HG03354 (cell line): ENCODE results near the gene POP5.
"Not testable (repeated sequence)": the region's sequence is repeated elsewhere in the genome, so short reads cannot be mapped to it uniquely, and the experiment has no call there.

Source experiments
- ATAC-seq: cut with Tn5 transposase; IDR thresholded peaks from one replicate; pipeline ENCODE4 v1.9.1; 2021; ENCODE audit warnings: mild to moderate bottlenecking; ENCODE audit not compliant: unreplicated experiment, poor library complexity, severe bottlenecking

Gene POP5

DNA sequence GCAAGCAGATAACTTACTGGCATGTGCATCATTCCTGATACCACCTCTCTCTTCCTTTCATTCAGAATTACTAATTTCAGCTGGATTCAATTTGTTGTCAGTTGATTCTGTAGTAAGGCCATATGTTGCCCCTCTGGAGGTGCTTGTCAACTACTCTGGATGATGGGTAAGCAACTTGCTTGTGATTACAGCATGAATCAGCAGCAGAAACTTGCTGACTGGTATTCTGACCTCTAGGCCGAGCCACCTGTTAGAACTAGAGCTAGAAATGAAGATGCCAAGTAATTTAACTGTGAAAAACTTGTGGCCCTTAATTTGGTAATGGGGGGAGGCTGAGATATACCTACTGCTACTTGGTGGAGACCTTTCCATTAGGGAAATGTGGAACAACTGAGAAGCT lies 41.9 kb downstream of the POP5 start:
- ATAC-seq = no peak

DNA sequence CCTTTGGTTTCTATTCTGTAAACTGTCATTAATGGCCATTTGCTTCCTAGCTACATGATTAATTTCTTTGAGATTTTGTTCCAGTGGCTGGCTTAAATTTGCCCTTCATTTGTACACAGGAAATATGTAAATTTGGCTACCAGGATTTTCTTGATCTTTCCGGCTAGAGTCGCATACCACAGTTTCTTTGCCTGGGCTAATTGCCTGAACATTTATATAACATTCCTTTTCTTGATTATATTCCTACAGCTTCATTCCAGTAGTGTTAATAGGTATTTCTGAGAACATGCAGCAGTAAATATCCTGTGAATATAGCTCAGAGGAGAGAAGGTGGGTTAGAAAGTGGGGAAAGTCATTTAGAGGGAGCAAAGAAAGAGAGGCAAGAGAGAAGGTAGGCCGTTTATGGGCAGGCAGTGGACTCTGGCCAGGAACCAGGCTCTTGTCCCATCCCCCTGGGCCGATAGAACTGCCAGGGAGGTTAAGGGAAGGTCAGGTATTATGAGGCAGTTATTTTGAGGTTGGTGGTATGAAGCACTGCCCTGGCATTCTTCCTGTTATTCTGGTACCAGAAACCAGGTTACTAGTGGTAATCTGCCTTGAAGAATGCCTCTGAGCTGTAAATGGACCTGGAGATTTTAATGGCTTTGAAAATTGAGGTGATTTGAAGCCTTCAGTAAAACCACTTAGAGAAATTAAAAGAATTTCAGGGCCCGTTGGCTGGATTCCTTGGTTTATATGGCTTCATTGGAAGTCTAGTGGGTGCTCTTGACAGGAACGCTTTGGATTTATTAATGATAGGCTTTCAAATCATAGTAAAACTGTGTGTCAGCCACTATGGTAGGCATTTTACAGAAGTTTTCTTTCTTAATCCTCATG lies 42.7 kb downstream of the POP5 start:
- no peak for ATAC-seq

DNA sequence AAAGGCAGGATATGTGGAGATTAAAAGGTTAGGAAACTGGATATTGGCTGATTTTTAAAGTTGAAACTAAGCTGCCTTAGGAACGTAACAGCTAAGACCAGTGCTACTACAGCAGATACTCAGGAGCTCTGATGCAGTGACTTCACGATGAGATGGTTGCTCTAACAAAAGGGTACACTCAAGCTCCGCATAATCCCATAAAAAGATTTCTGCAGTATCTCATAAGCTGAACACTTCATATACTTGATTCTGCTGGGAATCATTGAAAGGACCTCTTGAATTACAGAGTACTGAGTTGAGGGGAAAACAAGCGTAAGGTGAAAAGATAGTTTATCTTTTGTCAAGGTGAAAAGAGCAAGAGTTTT lies 43.4 kb downstream of the POP5 start:
- no peak for ATAC-seq

DNA sequence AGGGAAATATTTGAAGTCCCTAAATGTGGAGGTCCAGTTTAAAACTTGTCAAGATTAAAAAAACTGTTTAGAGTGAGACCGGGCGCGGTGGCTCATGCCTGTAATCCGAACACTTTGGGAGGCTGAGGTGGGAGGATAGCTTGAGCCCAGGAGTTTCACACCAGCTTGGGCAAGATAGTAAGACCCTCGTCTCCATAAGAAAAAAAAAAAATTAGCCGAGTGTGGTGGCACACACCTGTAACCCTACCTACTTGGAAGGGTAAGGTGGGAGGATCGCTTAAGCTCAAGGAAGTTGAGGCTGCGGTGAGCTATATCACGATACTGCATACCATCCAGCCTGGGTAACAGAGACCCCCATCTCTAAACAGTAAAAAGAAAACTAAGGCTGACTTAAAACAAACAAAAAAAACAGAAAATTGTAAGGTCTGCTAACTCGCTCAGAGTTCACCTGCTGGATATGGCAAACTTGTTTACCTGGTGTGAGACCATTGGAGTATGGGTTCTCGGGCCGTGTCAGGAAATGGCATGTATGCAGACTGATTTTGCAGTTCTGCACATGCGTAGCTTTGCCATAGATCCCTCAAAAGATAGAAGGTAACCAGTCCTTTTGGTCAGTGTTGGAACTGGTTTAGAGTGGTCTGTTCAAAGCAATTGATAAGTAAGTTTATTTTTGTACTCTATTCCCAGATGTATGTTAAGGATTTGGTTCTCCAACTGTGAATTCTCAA lies 45.0 kb downstream of the POP5 start:
- no peak for ATAC-seq

DNA sequence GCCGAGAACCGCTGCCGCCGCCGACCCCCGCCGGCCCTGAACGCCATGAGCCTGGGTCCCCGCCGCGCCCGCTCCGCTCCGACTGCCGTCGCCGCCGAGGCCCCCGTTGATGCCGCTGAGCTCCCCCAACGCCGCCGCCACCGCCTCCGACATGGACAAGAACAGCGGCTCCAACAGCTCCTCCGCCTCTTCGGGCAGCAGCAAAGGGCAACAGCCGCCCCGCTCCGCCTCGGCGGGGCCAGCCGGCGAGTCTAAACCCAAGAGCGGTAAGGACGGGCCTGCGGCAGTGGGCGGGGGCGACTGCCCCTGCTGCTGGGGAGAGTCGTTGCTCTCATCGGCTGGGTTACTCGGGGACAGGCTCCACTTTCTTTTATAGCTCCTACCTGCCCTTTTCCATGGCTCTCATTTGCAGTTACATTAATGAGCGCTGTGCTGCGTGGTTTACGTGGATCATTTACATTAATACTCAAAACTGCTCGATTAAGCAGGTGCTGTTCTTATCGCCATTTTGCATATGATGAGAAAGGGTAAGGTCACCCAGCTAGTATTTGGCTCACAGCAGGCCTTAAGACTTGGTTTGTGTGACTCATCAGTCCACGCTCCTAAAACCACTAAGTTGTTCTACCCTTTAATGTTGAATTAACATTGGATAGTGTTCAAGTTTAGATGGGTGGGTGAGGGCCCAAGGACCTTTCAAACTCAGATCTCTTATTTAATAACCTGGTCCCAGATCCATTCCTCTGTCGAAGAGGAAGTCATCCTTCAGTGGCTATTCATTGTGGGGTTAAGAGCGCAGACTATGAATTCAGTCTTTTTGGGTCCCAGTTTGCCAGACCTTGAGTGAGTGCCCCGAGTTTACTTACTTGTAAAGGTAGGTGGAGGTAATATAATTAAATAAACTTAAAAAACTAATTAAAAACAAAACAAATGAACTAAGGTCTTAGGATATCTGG lies 46.2 kb downstream of the POP5 start:
- ATAC-seq = peak; percentile 63

DNA sequence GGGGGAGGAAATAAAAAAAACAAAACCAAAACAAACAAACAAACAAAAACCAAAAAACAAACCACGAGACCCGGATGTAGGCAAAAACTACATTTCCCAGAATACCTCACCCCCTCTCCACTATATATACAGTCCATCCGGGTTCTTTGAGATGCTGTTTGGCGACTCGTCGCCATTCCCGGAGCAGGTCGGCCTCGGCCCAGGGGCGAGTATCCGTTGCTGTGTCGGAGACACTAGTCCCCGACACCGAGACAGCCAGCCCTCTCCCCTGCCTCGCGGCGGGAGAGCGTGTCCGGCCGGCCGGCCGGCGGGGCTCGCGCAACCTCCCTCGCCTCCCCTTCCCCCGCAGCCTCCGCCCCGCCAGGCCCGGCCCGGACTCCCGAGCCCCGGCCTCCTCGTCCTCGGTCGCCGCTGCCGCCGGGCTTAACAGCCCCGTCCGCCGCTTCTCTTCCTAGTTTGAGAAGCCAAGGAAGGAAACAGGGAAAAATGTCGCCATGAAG lies 46.9 kb downstream of the POP5 start, which contains the start of gene RNF10:
Gene RNF10, plus strand, starts transcription at position 154 of the 500 bp plus-strand sequence. CDS start 456 bp downstream, outside the sequence.
- peak; percentile 71 for ATAC-seq

DNA sequence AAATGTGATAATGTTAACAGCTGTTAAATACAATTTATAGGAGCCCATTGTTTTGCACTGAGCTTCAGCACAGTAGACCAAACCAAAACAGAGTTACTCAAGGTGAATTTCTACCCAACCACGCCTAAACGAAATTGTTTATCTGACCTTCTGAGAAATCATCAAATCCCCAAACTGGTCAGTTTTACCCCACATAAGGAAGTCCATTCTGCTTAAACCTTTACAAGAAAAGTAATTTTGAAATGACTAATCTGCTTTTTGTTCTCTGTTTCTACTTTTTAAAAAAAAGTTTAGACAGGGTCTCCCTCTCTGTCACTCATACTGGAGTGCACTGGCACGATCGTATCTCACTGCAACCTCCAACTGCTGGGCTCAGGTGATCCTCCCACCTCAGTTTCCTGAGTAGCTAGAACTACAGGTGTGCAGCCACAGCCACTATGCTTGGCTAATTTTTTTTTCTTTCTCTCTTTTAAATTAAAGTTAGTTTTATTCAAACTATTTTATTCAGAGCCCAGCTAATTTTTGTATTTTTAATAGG lies 48.4 kb downstream of the POP5 start:
- no peak for ATAC-seq

DNA sequence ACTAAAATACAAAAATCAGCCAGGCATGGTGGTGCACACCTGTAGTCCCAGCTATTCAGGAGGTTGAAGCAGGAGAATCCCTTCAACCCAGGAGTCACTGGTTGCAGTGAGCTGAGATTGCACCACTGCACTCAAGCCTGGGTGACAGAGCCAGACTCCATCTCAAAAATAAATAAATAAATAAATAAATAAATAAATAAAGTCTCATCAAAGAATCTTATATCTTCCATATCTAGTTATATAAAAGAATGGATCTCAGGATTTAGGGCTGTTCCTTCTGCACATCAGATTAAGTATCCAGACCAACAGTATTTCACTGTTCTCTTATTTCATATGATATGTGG lies 50.8 kb downstream of the POP5 start:
- not testable (repeated sequence) for ATAC-seq

DNA sequence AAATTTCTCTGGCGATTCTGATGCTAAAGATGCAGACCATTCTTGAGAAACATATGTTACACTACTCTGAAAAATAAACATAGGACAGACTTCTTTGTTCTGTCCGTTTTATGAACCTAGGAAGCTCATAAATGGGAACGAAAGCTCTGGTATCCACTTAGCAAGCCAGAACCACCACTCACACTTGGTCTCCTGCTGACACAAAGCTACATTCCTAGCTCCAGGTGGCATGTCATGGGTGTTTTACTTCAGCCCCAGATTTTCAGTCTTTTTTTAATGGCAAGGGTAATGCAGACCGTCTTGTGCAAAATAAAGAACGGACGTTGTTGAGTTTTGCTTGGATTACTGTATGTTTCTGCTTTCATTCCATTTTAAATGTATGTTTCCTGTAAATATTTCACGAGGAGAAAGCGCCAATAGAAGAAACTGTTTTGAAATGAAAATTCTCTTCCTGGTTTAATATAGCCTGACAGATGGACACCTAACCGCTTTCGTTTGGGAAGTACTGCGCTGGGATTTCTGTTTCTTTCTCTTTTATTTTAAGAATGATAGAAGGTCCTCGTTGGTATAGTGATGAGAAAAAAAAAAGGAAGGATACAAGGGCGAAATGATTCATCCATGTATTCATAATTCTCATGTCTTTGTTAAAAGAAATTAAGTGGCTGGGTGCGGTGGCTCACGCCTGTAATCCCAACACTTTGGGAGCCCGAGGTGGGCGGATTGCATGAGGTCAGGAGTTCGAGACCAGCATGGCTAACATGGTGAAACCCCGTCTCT lies 51.4 kb downstream of the POP5 start:
- ATAC-seq = no peak

DNA sequence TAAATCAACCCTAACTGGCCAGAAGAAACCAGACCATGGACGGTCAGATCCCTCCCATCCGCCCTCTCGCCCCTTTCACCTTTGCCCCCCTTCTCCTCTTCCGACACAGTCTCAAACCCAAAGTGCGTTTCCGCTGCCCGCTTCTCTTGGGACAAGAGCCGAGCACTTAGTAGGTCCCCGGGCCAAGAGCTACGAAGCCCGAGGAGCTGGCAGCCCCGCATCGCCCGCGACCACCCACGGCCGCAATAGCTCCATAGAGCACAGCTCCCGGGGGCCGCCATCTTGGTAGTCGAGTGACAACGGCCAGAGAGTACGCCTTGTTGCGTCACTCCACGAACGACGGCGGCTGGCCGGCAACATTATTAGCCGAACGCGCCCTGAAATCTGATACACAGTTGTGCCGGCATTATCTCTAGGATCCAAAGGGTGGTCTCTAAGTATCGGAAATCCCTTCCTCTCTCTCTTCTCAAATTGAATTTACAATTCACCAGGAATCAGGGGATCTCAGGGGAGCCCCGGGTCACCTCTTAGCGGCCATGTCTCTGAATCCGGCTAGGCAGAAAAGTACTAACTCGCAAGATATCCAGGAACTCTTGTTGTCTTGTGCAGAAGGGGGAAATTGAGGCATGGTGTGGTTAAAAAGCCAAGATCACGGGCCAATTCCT lies 52.2 kb downstream of the POP5 start, which contains the start of gene COQ5:
Gene COQ5, minus strand, starts transcription at position 298 of the 665 bp plus-strand sequence. Its CDS starts 17 bp downstream, at position 281.
- ATAC-seq = peak; percentile 87
